Keratinocyte (primary cell): Measurements from ENCODE around the gene MOB2.

ENCODE experiments used
- CTCF ChIP-seq, 3 experiments: IDR thresholded peaks in 1 of 3; conservative IDR thresholded peaks in 1 of 3; optimal IDR thresholded peaks in 1 of 3; 2 replicates in 2 of 3; 3 replicates in 1 of 3; pipeline versions ENCODE3 to v1.5.1; 2011; ENCODE audit warnings: low read length in 3 of 3, mild to moderate bottlenecking in 3 of 3, moderate library complexity in 2 of 3, control low read depth in 1 of 3, inconsistent platforms in 1 of 3; ENCODE audit not compliant: insufficient read depth in 2 of 3; ENCODE audit errors: extremely low read depth in 1 of 3
- EZH2 ChIP-seq: IDR thresholded peaks from one replicate; pipeline ENCODE4 v1.6.1; 2012; ENCODE audit warnings: inconsistent platforms, mild to moderate bottlenecking, low read length, moderate library complexity

- TF ChIP-seq CTCF (optimal IDR thresholded peaks at IDR 0.05 in 1 of 3, IDR thresholded peaks at IDR 0.05 in 1 of 3, conservative IDR thresholded peaks at IDR 0.05 in 1 of 3; ENCODE audit: extremely low read depth in 1 of 3, insufficient read depth in 2 of 3, low read length in 3 of 3) (no peak), EZH2 (no peak)
Measured at GRCh38 chr11:1517117-1518005, 30.8 kb upstream of the MOB2 start.
